Stimulated activated CD8-positive, alpha-beta memory T cell treated with anti-CD3 and anti-CD28 coated beads, Interleukin-15, amount 100 ng/mL, for 24 hours (primary cell): ENCODE data around the gene TSC1.
"Not testable (repeated sequence)": the region's sequence is repeated elsewhere in the genome, so short reads cannot be mapped to it uniquely, and the experiment has no call there.

Source experiments
- DNase-seq: peaks from one replicate; pipeline ENCODE4 v3.0.0-alpha.2; 2020; ENCODE audit warnings: low read depth

TSC1 gene

DNA sequence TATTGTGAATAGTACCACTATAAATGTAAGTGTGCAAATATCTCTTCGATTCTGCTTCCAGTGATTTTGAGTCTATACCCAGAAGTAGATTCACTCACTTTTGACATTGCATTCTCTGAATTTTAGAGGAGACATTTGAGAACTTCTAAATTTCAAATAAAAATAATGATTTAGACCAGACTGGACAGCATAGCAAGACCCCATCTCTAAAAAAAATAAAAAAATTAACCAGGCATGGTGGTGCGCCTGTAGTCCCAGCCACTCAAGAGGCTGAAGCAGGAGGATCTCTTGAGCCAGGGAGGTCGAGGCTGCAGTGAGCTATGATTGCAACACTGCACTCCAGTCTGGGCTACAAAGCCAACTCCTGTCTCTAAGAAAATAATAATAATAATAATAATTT lies 32.2 kb upstream of the TSC1 start:
- DNase-seq = no peak

DNA sequence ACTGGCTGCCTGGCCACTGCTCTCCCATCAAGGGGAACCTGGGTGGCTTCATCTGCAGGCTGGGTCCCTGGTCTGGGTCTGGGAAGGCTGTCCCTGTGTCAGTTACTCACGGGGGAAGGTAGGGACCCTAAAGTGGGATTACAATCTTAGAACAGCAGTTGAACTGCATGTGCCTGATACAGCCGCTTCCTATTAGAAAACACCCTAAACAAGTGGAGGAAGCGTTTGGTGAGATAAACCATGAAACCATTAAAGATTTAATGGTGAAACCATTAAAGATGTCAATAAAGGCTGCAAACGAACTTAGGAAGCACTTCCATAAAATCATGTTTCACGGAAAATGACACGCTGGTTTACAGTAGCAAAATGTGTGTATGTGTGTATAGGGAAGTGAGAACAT lies 31.5 kb upstream of the TSC1 start:
- no peak for DNase-seq

DNA sequence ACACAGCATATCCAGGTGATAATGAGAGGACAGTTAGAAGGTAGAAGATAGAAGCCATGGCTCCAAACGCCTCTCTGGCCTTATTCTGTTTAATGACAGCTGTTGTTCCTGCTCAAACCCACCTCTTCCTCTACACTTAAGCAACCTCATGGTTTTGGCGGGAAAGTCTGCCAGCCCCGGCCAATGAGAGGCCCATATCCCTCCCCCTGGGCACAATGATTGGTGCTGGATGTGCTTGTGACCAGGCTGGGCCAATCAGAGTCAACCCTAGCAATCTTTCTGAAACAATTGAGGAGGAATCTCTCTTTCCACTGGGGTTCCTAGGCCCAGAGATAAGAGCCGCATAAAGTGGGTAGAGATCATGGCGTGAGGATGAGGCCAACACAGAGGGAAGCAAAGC lies 29.3 kb upstream of the TSC1 start:
- no peak for DNase-seq

DNA sequence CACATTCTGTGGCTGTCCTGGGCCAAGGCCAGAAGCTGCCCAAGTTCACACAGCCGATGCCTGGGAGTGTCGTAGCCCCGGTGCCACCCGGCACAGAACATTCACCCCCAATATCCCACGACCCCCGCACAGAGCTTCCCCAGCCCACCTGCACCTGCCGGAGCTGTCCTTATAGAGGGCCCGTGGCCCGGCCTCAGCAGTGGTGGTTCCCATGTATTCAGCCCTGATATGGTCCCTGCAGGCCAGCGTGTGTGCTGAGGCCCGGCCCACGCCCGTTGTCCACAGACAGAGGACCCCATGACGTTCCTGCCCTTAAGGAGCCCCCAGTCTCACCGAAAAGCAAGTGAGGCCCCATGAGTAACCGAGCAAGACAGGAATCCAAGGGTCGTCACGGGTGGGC lies 28.8 kb upstream of the TSC1 start:
- DNase-seq = no peak

DNA sequence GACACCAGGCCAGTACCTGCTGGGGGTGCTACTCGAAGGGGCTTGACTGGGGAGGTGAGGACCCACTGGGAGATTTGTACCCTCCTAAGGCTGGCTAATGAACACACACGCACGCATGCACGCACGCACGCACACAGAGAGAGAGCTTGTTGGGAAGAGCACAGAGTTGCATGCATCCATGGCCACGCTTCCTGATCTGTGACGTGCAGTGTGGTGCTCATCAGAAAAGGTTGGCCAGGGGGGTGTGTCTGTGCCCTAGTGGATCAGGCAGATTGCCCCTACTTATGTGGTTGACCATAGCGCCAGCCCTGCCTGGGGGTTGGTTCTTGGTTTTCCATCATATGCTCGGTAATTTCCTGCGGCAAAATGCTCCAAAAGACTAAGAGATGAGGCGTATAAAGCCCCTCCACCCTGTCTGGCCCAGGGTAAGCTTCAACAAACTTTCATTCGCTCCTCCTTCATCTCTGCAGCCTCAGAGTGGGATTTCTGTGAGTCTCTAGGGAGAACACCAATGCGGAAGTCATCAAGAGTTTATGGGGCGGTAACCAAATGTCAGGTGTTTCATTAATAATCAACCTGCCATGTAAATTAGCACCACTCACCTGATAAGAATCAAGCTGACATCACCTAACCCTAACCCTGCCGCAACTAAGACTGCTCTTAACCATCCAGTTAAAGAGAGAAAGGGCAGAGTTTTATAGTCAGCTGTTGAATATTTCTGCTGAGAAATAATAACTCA lies 26.1 kb upstream of the TSC1 start:
- no peak for DNase-seq

DNA sequence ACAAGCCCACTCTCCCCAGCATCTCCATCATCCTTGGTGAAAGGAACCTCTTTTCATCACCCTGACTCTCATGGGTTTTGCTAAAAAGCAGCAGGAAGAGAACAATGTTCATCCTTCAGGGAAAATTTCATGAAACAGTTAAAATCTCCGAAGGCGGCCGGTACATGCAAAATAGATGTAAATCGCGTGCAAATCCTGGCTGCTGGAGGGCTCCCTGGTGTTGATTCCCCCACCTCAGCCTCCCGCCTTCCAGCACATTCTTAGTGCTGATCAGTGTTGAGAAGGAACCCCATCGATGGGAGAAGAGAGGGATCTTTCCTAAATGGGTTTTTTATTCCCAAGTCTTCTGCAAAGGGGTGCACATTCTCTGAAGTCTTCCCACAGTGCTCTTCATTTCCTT lies 25.4 kb upstream of the TSC1 start:
- no peak for DNase-seq

DNA sequence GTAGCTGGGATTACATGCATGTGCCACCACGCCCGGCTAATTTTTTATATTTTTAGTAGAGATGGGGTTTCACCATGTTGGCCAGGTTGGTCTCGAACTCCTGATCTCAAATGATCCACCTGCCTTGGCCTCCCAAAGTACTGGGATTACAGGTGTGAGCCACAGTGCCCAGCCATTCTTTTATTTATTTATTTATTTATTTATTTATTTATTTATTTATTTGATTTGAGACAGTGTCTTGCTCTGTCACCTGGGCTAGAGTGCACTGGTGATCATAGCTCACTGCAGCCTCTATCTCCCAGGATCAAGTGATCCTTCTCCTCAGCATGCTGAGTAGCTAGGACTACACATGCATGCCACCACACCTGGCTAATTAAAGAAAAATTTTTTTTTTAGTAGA lies 23.5 kb upstream of the TSC1 start:
- DNase-seq = not testable (repeated sequence)

DNA sequence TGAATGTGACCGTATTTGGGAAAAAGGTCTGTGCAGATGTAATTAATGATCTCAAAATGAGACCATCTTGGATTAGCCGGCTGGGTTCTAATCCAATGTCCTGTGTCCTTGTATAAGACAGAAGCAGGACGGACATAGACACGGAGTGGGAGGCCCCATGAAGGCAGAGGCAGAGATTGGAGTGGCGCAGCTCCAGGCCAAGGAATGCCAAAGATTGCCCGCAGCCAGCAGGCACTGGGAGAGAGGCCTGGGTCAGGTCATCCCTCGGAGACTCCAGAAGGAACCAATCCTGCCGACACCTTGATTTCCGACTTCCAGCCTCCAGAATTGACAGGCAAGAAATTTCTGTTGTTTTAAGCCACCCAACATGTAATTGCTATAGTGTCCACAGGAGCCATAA lies 21.1 kb upstream of the TSC1 start:
- DNase-seq = no peak

DNA sequence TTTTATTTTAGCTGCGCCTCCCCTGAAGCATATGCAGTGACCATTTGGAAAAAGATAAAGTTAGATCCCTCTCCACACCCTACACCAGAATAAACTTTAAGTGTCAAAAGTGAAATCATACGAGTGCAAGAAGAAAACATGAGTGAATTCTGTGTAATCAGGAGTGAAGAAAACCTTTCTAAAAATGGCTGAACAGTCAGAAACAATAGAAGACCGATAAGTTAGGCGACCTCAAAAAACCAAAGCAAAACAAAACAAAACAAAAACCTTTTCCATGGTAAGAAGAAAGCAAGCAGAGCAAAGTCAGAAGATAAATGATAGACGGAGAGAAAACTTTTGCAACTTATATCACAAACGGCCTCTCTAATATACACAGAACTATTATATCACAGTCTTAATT lies 16.6 kb upstream of the TSC1 start:
- DNase-seq = no peak

DNA sequence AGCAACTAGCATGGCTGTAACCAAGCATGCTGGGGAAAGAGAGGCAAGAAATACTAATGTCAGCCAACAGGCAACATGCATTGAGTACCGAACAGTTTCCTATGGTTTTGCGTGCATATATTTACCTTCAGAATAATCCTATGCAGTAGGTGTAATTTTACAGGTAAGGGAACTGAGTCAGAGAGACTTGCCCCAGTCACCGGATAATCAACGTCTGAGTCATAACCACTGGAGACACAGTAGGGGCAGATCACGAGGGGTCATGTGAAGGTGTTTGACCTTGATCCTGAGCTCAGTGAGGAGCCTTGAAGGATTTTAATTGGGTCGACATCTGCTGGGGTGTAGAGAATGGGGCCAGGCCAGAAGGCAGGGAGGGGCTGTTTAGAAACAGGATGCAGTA lies 13.4 kb upstream of the TSC1 start:
- DNase-seq = no peak

DNA sequence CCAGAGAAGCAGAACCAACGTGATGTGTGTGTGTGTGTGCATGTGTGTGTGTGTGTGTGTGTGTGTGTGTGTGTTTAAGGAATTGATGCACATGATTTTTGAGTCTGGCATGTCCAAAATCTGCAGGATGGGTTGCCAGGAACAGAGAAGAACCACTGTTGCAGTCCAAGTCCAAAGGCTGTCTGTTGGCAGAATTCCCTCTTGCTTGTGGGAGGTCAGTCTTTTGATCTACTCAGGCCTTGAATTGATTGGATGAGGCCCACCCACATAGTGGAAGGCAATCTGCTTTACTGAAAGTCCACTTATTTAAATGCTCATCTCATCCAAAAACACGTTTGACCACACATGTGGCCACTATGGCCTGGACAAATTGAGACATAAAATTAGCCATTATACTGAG lies 11.4 kb upstream of the TSC1 start:
- no peak for DNase-seq

DNA sequence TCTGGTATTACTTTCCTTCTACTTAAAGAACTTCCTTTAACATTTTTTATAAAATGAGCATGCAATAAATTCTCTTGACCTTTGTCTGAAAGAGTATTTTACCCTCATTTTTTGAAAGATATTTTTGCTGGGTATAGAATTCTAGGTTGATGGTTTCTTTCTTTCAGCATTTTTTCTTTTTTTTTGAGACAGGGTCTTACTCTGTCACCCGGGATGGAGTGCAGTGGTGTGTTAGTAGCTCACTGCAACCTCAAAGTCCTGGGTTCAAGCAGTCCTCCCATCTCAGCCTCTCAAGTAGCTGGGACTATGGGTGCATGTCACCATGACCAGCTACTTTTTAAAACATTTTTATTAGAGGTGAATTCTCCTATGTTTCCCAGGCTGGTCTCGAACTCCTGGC lies 10.7 kb upstream of the TSC1 start:
- DNase-seq = no peak

DNA sequence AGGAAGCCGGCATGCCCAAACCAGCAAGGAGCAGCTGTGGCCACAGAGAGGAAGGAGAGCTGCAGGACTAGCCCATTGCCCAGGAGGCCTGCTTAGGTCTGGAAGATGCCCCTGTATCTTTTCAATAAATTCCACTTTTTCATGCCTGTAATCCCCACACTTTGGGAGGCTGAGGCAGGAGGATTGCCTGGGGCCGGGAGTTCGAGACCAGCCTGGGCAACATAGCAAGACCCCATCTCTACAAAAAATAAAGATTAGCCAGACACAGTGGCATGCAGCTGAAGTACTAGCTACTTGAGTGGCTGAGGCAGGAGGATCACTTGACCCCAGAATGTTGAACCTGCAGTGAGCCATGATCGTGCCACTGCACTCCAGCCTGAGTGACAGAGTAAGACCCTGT lies 5.3 kb upstream of the TSC1 start:
- DNase-seq = no peak

DNA sequence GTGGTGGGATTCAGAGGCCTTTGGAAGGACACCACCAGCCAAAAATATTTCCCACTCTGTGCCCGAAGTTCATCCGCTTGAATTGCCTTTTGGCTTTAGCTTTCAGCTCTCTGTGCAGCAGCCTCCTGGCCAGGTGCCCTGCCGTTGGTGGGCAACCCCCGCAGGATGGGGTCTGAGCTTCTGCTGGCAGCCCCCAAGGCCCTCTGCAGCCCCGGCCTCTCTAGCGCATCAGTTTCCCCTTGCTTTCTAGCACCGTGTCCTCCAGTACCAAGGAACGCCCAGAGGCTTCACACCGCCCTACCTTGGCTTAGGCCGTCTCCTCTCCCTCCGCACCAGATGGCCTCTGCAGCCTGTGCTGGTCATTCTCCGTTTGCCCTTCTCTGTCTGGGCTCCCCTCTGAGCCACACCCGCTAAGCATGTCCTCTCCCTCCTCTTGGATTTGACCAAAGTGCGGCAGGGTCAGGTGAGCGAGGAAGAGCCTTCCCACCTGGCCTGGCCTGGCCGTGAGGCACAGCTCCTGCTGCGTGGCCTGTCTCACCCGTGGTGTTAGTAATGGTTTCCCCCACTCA lies 4.2 kb upstream of the TSC1 start:
- DNase-seq = no peak

DNA sequence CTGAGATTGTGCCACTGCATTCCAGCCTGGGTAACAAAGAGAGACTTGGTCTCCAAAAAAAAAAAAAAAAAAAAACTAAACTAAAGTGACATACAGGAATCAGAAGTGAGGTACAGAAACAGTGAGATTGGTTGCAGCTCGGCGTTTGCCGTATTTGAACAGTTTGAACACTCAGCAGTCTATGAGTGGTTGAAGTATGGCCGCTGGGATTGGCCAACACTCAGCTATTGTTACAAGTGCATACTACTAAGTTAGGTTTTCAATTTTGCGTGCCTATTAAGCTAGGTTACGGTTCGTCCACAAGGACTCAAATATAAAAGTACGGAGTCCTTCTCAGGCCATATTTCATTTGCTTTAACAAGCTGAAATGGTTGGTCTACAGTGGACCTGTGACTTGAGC lies 3.3 kb upstream of the TSC1 start:
- DNase-seq = no peak

DNA sequence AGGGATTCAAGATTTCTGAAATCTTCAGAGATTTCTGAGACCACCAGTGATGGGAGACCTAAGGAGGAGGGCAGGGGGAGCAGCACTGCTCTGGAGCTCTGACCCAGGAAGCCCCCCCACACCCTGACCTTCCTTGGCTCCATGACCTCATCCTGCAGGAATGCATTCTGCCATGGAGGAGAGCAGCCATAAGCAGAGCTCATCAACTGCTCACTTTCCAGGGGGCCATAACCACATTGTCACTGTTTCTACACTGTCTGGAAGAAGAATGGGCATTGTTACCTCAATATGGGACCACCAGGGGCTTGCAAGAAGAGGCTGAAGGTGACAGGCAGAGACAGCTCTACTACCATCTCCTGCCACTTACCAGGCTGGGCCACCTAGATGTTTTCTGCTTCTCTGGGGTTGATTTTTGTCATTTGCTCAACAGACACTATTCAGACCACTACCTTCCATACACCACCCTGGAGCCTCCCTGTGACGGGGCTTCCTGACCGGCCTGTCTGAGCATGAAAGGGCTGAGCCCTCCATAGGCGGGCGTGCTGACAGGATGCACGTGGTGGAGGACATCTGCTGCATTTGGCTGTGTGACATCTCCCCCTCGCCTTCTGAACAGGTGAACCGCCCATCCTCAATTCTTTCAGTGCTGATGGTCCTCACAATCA lies 2.3 kb upstream of the TSC1 start:
- no peak for DNase-seq

DNA sequence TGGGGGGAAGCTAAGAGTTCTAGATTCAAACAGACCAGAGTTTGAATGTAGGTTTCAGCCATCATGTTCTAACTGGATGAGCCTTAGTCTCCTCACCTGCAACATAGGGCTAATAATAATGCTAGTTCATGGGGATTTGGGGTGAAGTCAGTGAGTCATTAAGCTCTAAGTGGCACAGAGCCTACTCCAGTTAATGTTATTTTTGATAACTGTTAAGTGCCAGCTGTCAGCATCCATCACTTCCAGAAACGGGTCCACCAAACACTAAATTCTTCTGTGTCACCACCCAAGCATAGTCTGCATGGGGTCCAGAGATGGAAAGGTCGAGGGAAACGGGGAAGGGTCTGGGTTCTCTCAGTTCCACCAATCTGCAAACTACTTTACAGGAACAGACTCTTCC lies 1.8 kb upstream of the TSC1 start:
- DNase-seq = no peak

DNA sequence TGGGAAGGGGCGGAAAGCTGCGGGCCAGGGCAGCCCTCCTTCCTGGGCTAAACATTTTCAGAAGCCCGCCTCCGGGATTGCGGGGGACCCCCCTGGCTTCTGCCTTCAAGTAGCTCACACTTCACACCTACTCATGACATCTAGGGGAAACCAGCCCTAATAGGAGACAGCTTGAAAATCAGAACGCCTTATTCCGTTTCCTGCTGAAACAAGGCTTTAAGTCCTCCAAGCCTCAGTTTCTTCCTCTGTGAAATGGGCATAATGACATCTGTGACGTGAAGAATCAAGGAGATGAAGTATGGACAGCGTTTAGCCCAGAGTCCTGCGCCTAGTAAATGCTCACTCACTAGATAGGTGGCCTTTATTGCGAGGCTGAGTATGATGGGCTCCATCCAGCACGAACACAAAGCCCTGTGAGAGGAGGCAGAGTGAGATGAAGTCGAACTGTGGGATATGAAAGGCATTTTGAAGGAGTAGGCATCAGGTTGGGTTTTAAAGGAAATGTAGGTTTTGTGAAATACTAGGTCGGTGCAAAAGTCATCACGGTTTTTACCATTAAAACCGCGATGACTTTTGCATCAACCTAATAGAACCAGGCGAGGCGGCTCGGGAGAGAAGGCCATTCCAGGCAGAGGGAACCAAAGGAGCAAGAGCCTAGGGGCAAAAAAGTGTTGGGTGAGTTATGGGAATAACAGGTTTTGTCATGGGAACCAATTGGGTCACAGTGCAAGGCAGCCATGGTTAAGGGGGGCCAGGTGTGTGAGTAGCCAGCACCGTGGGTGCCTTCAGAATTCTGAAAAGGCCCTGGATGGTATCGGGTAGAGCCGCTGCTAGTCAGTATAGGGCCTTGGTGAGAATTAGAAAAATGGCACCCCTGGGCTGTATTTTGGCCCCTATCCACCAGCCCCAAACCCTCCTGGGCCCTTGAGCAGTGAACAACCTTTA lies 1.0 kb upstream of the TSC1 start:
- DNase-seq = no peak

DNA sequence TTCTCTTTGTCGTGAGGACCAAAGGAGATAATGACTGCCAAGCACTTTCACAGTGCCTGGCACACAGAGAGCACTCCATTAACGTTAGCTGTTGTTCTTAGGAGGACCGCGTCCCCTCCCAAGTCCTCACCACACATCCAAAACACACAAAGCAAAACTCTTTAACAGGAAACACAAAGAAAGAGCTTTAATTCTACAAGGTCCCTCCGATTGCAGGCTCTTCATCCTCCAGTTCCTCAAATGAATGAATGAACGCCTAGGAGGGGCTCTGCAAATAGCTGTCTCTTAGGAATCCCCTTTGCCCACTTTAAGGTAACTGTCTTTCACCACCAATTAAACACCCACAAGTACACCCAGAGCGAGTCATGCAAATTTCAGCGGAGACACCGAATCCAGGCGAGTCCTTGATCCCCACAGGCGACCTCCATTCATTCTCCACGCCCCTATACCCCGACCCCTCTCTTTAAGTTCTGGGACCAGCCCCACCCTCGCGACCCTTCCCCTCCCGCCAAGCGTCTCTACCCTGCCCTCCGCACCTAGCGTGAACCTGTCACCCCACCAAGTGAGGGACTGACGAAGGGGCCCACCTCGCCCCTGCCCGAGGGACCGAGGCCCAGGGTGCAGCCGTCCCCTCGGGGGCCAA lies 644 bp downstream of the TSC1 start:
- no peak for DNase-seq

DNA sequence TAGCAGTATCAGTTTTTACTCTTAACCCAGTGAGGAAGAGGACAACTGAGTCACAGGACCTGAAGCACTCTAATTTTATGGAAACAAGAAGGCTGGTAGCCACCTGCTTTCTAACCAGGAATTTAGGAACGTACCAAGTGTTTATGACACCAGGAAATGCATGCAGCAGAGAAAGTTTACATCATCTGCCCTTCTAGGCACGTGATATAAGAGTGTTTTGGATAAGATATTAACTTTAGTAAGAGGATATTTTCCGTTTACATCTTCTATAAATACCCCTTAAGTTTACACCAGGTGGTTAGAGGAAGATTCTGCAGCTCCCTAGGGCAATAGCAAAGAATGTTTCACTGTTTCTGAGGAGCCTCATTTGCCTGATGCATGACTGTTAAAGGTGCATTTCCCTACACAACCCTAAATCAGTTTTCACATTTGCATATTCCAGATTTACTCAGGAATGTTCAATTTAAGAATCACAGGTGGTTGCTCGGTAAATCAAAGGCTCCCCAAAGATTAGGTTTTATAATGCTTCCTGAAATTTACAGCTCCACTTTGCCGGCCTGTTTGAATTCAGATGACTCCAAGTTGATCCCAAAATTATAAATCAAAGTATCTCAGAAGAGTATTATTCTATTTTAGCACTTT lies 1.8 kb downstream of the TSC1 start:
- DNase-seq = no peak

DNA sequence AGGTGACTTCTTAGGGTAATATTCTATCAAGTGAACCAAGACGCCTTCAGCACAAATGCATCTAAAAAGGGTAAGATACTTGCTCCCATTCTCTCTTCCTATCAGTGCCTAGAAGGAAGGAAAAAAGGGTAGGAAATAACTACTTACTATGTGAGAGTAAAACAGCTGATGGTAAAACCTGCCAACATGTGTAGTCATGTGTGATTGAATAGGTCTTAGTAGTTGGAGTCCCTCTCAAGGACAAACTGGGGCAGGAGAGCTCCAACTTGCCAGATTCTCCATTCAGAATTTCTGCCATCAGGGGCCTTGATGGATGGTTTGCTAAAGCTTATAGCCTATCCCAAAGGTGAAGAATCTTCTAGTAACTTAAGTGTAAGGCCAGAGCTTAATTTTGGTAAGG lies 5.2 kb downstream of the TSC1 start:
- no peak for DNase-seq

DNA sequence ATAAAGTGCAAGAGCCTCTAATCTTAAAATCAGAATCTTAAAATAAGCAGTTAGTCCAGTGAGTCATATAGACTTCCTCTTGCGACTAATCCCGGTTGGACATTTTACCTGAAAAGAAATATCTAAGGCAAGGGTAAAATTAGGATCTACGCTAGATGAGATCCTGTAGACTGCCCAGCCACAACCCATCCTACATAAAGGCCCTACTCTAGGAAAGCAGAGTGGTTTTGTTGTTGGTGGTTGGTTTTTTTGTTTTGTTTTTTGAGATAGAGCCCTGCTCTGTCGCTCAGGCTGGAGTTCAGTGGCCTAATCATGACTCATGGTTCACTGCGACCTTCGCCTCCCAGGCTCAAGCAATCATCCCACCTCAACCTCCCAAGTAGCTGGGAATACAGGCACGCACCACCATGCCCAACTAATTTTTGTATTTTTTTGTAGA lies 6.9 kb downstream of the TSC1 start:
- DNase-seq = no peak
